HCT116 (cell line): ENCODE measurements around the gene KAZN. TPM values are rescaled to one million over a fixed set of nuclear protein-coding genes. Genes with fewer than 3 reads are reported as not detected.

ENCODE experiments used
- ATAC-seq: fragments of 200-7000 bp; cut with Tn5 transposase; 2 replicates; pipeline ENCODE4 v1.9.1; 2020; ENCODE audit warnings: mild to moderate bottlenecking, moderate library complexity
- BruUV-seq: library from RNA; stranded (reverse); fragments of 400-500 nt; replicated peaks from 2 replicates; lab custom pipeline; 2021; lab: Mats Ljungman, UMichigan
- CTCF ChIA-PET: fragments of 300-600 bp; sonication (Branson Sonifier 250); formaldehyde crosslinking; loops from one replicate; lab custom pipeline; 2021; ENCODE audit warnings: antibody characterized with exemption; lab: Charles Lee
- POLR2A ChIA-PET: fragments of 300-600, 350-600 bp; sonication (Branson Sonifier 250); formaldehyde crosslinking; loops from one replicate; lab custom pipeline; 2021; ENCODE audit warnings: antibody characterized with exemption; lab: Charles Lee
- RAD21 ChIA-PET, 2 experiments: fragments of 300-600 bp; sonication (Branson Sonifier 250); formaldehyde crosslinking; loops; one replicate each; lab custom pipeline; 2023; ENCODE audit warnings: low total read pairs in 2 of 2; ENCODE audit not compliant: uncharacterized antibody in 2 of 2, unreplicated experiment in 2 of 2, low non-redundant PET in 1 of 2; lab: Charles Lee
- DNase-seq: peaks from one replicate; pipeline ENCODE4 v3.0.0-alpha.2; 2010; ENCODE audit warnings: low read depth, low spot score
- H2AFZ ChIP-seq: fragments of 200-600 bp; shearing (Covaris generic), sonication (generic); 2 replicates; pipeline ENCODE4 v1.6.1; 2017; ENCODE audit warnings: low read depth, mixed run types, mixed read lengths, antibody characterized with exemption, low read length; ENCODE audit not compliant: poor library complexity, severe bottlenecking
- H3K27ac ChIP-seq: 2 replicates; pipeline ENCODE4 v1.5.1; 2012; ENCODE audit warnings: low read depth, low read length
- H3K27me3 ChIP-seq: fragments of 200-600 bp; sonication (generic); 2 replicates; pipeline ENCODE4 v1.6.1; 2016; ENCODE audit warnings: mixed run types, low read length, mixed read lengths; ENCODE audit not compliant: insufficient read depth
- H3K36me3 ChIP-seq, 2 experiments: fragments of 200-500 bp in 1 of 2; fragments of 200-600 bp in 1 of 2; sonication (Bioruptor generic) in 1 of 2; sonication (generic) in 1 of 2; 2 replicates each; pipeline versions ENCODE4 v1.5.1 to v1.6.1; 2014 to 2016; ENCODE audit warnings: low read length in 2 of 2, inconsistent platforms in 1 of 2, mixed read lengths in 1 of 2, mixed run types in 1 of 2; ENCODE audit not compliant: insufficient read depth in 2 of 2, control insufficient read depth in 1 of 2
- H3K4me1 ChIP-seq, 2 experiments: fragments of 200-600 bp in 1 of 2; sonication (generic) in 1 of 2; 2 replicates each; pipeline versions ENCODE4 v1.5.1 to v1.6.1; 2012 to 2017; ENCODE audit warnings: low read length in 2 of 2, inconsistent platforms in 1 of 2, mild to moderate bottlenecking in 1 of 2, mixed read lengths in 1 of 2, mixed run types in 1 of 2, moderate library complexity in 1 of 2; ENCODE audit not compliant: insufficient read depth in 2 of 2, control insufficient read depth in 1 of 2
- H3K4me2 ChIP-seq: fragments of 200-600 bp; sonication (generic); 2 replicates; pipeline ENCODE4 v1.6.1; 2017; ENCODE audit warnings: mixed run types, low read length, mixed read lengths
- H3K4me3 ChIP-seq, 2 experiments: fragments of 200-600 bp in 1 of 2; sonication (generic) in 1 of 2; replicated peaks in 1 of 2; 2 replicates each; pipeline ENCODE4 v1.5.1; 2011 to 2016; ENCODE audit warnings: low read length in 2 of 2, control low read depth in 1 of 2, low read depth in 1 of 2, mild to moderate bottlenecking in 1 of 2, mixed read lengths in 1 of 2, mixed run types in 1 of 2
- H3K79me2 ChIP-seq: fragments of 200-600 bp; sonication (generic); 2 replicates; pipeline ENCODE4 v1.6.1; 2017; ENCODE audit warnings: mild to moderate bottlenecking, mixed run types, low read length, moderate library complexity, mixed read lengths; ENCODE audit not compliant: insufficient read depth
- H3K9ac ChIP-seq: fragments of 200-600 bp; sonication (generic); 2 replicates; pipeline ENCODE4 v1.6.1; 2016; ENCODE audit warnings: low read length, mixed read lengths
- H3K9me2 ChIP-seq: fragments of 200-600 bp; sonication (generic), shearing (Covaris generic); 2 replicates; pipeline ENCODE4 v1.6.1; 2017; ENCODE audit warnings: mixed run types, mild to moderate bottlenecking, moderate library complexity; ENCODE audit not compliant: insufficient read depth
- H3K9me3 ChIP-seq, 2 experiments: fragments of 200-500 bp in 1 of 2; fragments of 200-600 bp in 1 of 2; sonication (Bioruptor generic) in 1 of 2; sonication (generic) in 1 of 2; 2 replicates each; pipeline ENCODE4 v1.6.1; 2014 to 2017; ENCODE audit warnings: low read length in 2 of 2, mixed read lengths in 2 of 2, inconsistent platforms in 1 of 2, low read depth in 1 of 2, mild to moderate bottlenecking in 1 of 2, mixed run types in 1 of 2, moderate library complexity in 1 of 2; ENCODE audit not compliant: control insufficient read depth in 1 of 2, insufficient read depth in 1 of 2
- H4K20me1 ChIP-seq: fragments of 200-600 bp; sonication (generic), shearing (Covaris generic); 2 replicates; pipeline ENCODE4 v1.6.1; 2017; ENCODE audit warnings: mixed run types, mild to moderate bottlenecking, moderate library complexity; ENCODE audit not compliant: insufficient read depth
- CBX3 ChIP-seq: IDR thresholded peaks from 2 replicates; pipeline ENCODE4 v1.6.1; 2012; ENCODE audit warnings: low read depth
- CEBPB ChIP-seq: IDR thresholded peaks from 2 replicates; pipeline ENCODE4 v1.6.1; 2012; ENCODE audit warnings: low read depth
- EGR1 ChIP-seq: IDR thresholded peaks from 2 replicates; pipeline ENCODE4 v1.6.1; 2012; ENCODE audit warnings: low read depth
- ELF1 ChIP-seq: IDR thresholded peaks from 2 replicates; pipeline ENCODE4 v1.6.1; 2012; ENCODE audit warnings: low read depth, borderline replicate concordance
- FOSL1 ChIP-seq: IDR thresholded peaks from 2 replicates; pipeline ENCODE4 v1.6.1; 2012; ENCODE audit warnings: low read depth
- JUND ChIP-seq: IDR thresholded peaks from 2 replicates; pipeline ENCODE4 v1.6.1; 2012
- POLR2A ChIP-seq: IDR thresholded peaks from 2 replicates; pipeline ENCODE4 v1.7.0; 2011; ENCODE audit warnings: borderline replicate concordance; ENCODE audit not compliant: insufficient read depth, insufficient read length; ENCODE audit errors: extremely low read depth
- POLR2AphosphoS5 ChIP-seq: IDR thresholded peaks from 2 replicates; pipeline ENCODE4 v1.6.1; 2011; ENCODE audit warnings: mild to moderate bottlenecking, low read depth, low read length, moderate library complexity
- SP1 ChIP-seq: IDR thresholded peaks from 2 replicates; pipeline ENCODE4 v1.6.1; 2012; ENCODE audit warnings: low read depth
- TCF7L2 ChIP-seq: IDR thresholded peaks from 2 replicates; pipeline ENCODE4 v1.7.0; 2011; ENCODE audit warnings: borderline replicate concordance, inconsistent platforms; ENCODE audit not compliant: insufficient read depth, insufficient read length; ENCODE audit errors: extremely low read depth
- ZNF274 ChIP-seq: fragments of 200-500 bp; sonication (Bioruptor generic); IDR thresholded peaks from 2 replicates; pipeline ENCODE4 v1.6.1; 2014; ENCODE audit warnings: mild to moderate bottlenecking, low read depth, low read length, inconsistent platforms
- intact Hi-C: fragments of 100-400 bp; cut with micrococcal nuclease; formaldehyde crosslinking; loops from 2 replicates; pipeline ENCODE4 v1.10.0; 2022
- total RNA-seq: library from RNA; stranded (reverse); gene quantifications from one replicate; pipeline ENCODE4 v1.2.1, GENCODE V29; 2021; ENCODE audit not compliant: unreplicated experiment
- TF ChIP-seq, protein P1 (sequence below): IDR thresholded peaks from 2 replicates; pipeline ENCODE4 v1.6.1; 2012; ENCODE audit warnings: low read depth
- TF ChIP-seq, protein P2 (sequence below): IDR thresholded peaks from 2 replicates; pipeline ENCODE4 v1.6.1; 2012
- TF ChIP-seq, protein P3 (sequence below): IDR thresholded peaks from 2 replicates; pipeline ENCODE4 v1.6.1; 2011; ENCODE audit warnings: mild to moderate bottlenecking, low read length, moderate library complexity; ENCODE audit not compliant: insufficient replicate concordance; ENCODE audit errors: extremely low read depth
- TF ChIP-seq, protein P4 (sequence below), 3 experiments: fragments of 200-600 bp in 1 of 3; sonication (generic) in 1 of 3; IDR thresholded peaks in 2 of 3; conservative IDR thresholded peaks in 1 of 3; 2 replicates each; pipeline ENCODE4 v1.5.1; 2012 to 2017; ENCODE audit warnings: low read depth in 2 of 3, low read length in 2 of 3, antibody characterized with exemption in 1 of 3, borderline replicate concordance in 1 of 3, control low read depth in 1 of 3, mild to moderate bottlenecking in 1 of 3, mixed read lengths in 1 of 3, mixed run types in 1 of 3, moderate library complexity in 1 of 3; ENCODE audit not compliant: insufficient read depth in 1 of 3
- TF ChIP-seq, protein P5 (sequence below): IDR thresholded peaks from 2 replicates; pipeline ENCODE4 v1.6.1; 2012

The KAZN gene
- total RNA-seq, 1 experiment from 2014 or later: 13.4 TPM

DNA sequence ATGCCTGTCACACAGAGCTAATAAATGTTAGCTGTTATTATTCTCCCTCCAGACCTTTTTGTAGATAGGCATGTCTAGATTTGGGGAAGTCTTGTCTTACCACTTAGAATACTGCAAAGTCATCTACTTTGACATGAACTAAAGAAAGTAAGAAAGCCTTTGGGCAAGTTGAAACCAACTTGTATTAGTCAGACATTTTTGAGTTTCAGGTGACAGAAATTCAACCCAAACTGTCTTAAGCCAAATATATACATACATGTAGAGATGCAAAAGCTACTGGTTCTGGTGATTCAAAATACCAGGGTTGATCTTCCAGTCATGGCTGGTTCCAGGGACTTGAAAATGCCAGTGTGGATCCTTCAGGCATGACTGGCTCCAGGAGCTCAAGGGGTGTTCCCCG lies 278.3 kb downstream of the KAZN start (continued):
- TF ChIP-seq, protein P1, sequence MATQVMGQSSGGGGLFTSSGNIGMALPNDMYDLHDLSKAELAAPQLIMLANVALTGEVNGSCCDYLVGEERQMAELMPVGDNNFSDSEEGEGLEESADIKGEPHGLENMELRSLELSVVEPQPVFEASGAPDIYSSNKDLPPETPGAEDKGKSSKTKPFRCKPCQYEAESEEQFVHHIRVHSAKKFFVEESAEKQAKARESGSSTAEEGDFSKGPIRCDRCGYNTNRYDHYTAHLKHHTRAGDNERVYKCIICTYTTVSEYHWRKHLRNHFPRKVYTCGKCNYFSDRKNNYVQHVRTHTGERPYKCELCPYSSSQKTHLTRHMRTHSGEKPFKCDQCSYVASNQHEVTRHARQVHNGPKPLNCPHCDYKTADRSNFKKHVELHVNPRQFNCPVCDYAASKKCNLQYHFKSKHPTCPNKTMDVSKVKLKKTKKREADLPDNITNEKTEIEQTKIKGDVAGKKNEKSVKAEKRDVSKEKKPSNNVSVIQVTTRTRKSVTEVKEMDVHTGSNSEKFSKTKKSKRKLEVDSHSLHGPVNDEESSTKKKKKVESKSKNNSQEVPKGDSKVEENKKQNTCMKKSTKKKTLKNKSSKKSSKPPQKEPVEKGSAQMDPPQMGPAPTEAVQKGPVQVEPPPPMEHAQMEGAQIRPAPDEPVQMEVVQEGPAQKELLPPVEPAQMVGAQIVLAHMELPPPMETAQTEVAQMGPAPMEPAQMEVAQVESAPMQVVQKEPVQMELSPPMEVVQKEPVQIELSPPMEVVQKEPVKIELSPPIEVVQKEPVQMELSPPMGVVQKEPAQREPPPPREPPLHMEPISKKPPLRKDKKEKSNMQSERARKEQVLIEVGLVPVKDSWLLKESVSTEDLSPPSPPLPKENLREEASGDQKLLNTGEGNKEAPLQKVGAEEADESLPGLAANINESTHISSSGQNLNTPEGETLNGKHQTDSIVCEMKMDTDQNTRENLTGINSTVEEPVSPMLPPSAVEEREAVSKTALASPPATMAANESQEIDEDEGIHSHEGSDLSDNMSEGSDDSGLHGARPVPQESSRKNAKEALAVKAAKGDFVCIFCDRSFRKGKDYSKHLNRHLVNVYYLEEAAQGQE: no peak
- no peak for TF ChIP-seq EGR1
- TF ChIP-seq CEBPB: no peak

DNA sequence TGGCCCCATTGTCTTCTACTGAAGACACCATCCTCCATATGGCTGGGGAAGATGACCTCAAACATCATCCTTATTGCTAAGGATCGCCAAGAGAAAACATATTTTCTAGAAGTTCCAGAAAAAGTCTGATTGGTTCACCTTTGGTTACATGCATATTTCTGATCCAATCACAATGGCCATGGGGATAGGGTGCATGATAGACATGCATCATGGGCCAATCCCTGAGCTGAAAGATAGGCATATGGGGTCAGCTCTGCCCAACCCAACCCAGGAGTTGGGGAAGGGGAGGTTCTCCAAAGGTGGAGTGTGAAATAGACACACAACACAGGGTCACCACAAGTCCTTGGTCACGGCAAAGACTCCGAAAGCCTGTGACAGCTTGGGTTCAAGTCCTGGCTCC lies 278.7 kb downstream of the KAZN start:
- BruUV-seq: no TSS peak
- DNase-seq (no peak), ATAC-seq (no peak)
- Histone ChIP-seq H3K27me3 (peaks cover 45% of the 10 kb centered on the region), H3K9me2 (no peaks in the 10 kb centered on the region; the same call in 1 of the 2 replicates), H3K9me3 (no peaks in the 10 kb centered on the region), H3K79me2 (no peaks in the 10 kb centered on the region), H4K20me1 (no peaks in the 10 kb centered on the region), H3K9ac (no peak overlapping the region), H2AFZ (no peak overlapping the region), H3K4me1 (no peaks in the 10 kb centered on the region)
- CTCF ChIA-PET: no interaction called here
- RAD21 ChIA-PET: no interaction called here
- POLR2A ChIA-PET: no interaction called here
- TF ChIP-seq ZNF274 (no peak), CBX3 (no peak), CEBPB (no peak), FOSL1 (no peak), SP1 (no peak), TCF7L2 (no peak), ELF1 (no peak), POLR2A (no peak), JUND (no peak), POLR2AphosphoS5 (no peak)
- TF ChIP-seq, protein P2, sequence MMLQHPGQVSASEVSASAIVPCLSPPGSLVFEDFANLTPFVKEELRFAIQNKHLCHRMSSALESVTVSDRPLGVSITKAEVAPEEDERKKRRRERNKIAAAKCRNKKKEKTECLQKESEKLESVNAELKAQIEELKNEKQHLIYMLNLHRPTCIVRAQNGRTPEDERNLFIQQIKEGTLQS: no peak
- TF ChIP-seq, protein P3, sequence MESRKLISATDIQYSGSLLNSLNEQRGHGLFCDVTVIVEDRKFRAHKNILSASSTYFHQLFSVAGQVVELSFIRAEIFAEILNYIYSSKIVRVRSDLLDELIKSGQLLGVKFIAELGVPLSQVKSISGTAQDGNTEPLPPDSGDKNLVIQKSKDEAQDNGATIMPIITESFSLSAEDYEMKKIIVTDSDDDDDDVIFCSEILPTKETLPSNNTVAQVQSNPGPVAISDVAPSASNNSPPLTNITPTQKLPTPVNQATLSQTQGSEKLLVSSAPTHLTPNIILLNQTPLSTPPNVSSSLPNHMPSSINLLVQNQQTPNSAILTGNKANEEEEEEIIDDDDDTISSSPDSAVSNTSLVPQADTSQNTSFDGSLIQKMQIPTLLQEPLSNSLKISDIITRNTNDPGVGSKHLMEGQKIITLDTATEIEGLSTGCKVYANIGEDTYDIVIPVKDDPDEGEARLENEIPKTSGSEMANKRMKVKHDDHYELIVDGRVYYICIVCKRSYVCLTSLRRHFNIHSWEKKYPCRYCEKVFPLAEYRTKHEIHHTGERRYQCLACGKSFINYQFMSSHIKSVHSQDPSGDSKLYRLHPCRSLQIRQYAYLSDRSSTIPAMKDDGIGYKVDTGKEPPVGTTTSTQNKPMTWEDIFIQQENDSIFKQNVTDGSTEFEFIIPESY: no peak
- TF ChIP-seq, protein P4, sequence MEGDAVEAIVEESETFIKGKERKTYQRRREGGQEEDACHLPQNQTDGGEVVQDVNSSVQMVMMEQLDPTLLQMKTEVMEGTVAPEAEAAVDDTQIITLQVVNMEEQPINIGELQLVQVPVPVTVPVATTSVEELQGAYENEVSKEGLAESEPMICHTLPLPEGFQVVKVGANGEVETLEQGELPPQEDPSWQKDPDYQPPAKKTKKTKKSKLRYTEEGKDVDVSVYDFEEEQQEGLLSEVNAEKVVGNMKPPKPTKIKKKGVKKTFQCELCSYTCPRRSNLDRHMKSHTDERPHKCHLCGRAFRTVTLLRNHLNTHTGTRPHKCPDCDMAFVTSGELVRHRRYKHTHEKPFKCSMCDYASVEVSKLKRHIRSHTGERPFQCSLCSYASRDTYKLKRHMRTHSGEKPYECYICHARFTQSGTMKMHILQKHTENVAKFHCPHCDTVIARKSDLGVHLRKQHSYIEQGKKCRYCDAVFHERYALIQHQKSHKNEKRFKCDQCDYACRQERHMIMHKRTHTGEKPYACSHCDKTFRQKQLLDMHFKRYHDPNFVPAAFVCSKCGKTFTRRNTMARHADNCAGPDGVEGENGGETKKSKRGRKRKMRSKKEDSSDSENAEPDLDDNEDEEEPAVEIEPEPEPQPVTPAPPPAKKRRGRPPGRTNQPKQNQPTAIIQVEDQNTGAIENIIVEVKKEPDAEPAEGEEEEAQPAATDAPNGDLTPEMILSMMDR (IDR thresholded peaks at IDR 0.05 in 2 of 3, conservative IDR thresholded peaks at IDR 0.05 in 1 of 3; ENCODE audit: borderline replicate concordance in 1 of 3, insufficient read depth in 1 of 3, low read depth in 2 of 3, low read length in 2 of 3): no peak
- TF ChIP-seq, protein P5, sequence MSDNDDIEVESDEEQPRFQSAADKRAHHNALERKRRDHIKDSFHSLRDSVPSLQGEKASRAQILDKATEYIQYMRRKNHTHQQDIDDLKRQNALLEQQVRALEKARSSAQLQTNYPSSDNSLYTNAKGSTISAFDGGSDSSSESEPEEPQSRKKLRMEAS: no peak
- TF ChIP-seq, all 23 proteins: peak for 0
- no peak overlapping the region for H3K4me2 ChIP-seq
- H3K4me3 ChIP-seq: no peak overlapping the region
- intact Hi-C loops: no loop called here
- no peak overlapping the region for H3K27ac ChIP-seq
- H3K36me3 ChIP-seq: no peaks in the 10 kb centered on the region
